GM18868 (cell line): Measurements from ENCODE around the gene MAPK8IP3.
"Not testable (repeated sequence)": the region's sequence is repeated elsewhere in the genome, so short reads cannot be mapped to it uniquely, and the experiment has no call there.

Experiments used
- ATAC-seq: cut with Tn5 transposase; IDR thresholded peaks from one replicate; pipeline ENCODE4 v1.9.1; 2021; ENCODE audit warnings: mild to moderate bottlenecking, moderate library complexity; ENCODE audit not compliant: unreplicated experiment

The MAPK8IP3 gene

GRCh38 chr16:1676661-1677060 is 29.3 kb upstream of the MAPK8IP3 start:
- ATAC-seq, result no peak

- ATAC-seq, result no peak
Observed at GRCh38 chr16:1677339-1677738, 28.7 kb upstream of the MAPK8IP3 start.

GRCh38 chr16:1677942-1678499 is 28.0 kb upstream of the MAPK8IP3 start, which contains the start of gene JPT2:
JPT2 (plus strand) TSS chr16:1678279; CDS start chr16:1678313, 34 bp downstream.
- peak; percentile 87 for ATAC-seq

GRCh38 chr16:1678500-1679098 is 27.4 kb upstream of the MAPK8IP3 start:
- ATAC-seq, result peak; percentile 8

GRCh38 chr16:1680361-1680760 is 25.6 kb upstream of the MAPK8IP3 start:
- ATAC-seq, result no peak

- no peak for ATAC-seq
Observed at GRCh38 chr16:1681032-1681431, 25.0 kb upstream of the MAPK8IP3 start.

GRCh38 chr16:1687427-1688316 is 18.3 kb upstream of the MAPK8IP3 start:
- no peak for ATAC-seq

GRCh38 chr16:1688807-1689560 is 17.0 kb upstream of the MAPK8IP3 start:
- ATAC-seq, result no peak

- ATAC-seq, result no peak
Observed at GRCh38 chr16:1689853-1690252, 16.1 kb upstream of the MAPK8IP3 start.

GRCh38 chr16:1690810-1691209 is 15.2 kb upstream of the MAPK8IP3 start:
- no peak for ATAC-seq

- ATAC-seq, result no peak
Observed at GRCh38 chr16:1691276-1691675, 14.7 kb upstream of the MAPK8IP3 start.

GRCh38 chr16:1691956-1692355 is 14.0 kb upstream of the MAPK8IP3 start:
- no peak for ATAC-seq

GRCh38 chr16:1696863-1697262 is 9.1 kb upstream of the MAPK8IP3 start:
- no peak for ATAC-seq

GRCh38 chr16:1698680-1699079 is 7.3 kb upstream of the MAPK8IP3 start:
- no peak for ATAC-seq

- ATAC-seq, result no peak
Observed at GRCh38 chr16:1700246-1700645, 5.7 kb upstream of the MAPK8IP3 start.

GRCh38 chr16:1701216-1701878 is 4.6 kb upstream of the MAPK8IP3 start:
- ATAC-seq, result no peak

- ATAC-seq, result not testable (repeated sequence)
Observed at GRCh38 chr16:1705324-1705687, 689 bp upstream of the MAPK8IP3 start.

GRCh38 chr16:1706386-1707192 is 594 bp downstream of the MAPK8IP3 start:
- ATAC-seq, result peak; percentile 28

- ATAC-seq, result no peak
Observed at GRCh38 chr16:1707193-1707790, 1.3 kb downstream of the MAPK8IP3 start.
